Glomerular endothelial cell (primary cell): ENCODE results near the gene EEF1A1. TPM values are rescaled to one million over a fixed set of nuclear protein-coding genes. Genes with fewer than 3 reads are reported as not detected.
"Not testable (repeated sequence)": the region's sequence is repeated elsewhere in the genome, so short reads cannot be mapped to it uniquely, and the experiment has no call there.

Experiments
- DNase-seq: peaks from one replicate; pipeline ENCODE4 v3.0.0-alpha.2; 2011; ENCODE audit warnings: low read depth, low spot score; ENCODE audit errors: extremely low read depth
- total RNA-seq: library from RNA; depleted of rRNA; stranded (reverse); fragments of >200 nt; gene quantifications from 2 replicates; pipeline ENCODE4 v1.2.3, GENCODE V29; 2015

EEF1A1 gene
- total RNA-seq, 1 donor from 2014 or later: 7,387 TPM

GRCh38 chr6:73538116-73538779, 17.4 kb upstream of the EEF1A1 start:
- DNase-seq: no peak

- DNase-seq: no peak
Measured at GRCh38 chr6:73537677-73538076, 16.8 kb upstream of the EEF1A1 start.

GRCh38 chr6:73534628-73535027, 13.8 kb upstream of the EEF1A1 start:
- no peak for DNase-seq

- DNase-seq: no peak
Measured at GRCh38 chr6:73532293-73532692, 11.5 kb upstream of the EEF1A1 start.

GRCh38 chr6:73528897-73529296, 8.1 kb upstream of the EEF1A1 start:
- DNase-seq: no peak

- DNase-seq: no peak
Measured at GRCh38 chr6:73525546-73526330, 4.9 kb upstream of the EEF1A1 start.

GRCh38 chr6:73523434-73524123, 2.7 kb upstream of the EEF1A1 start:
- no peak for DNase-seq

GRCh38 chr6:73521351-73521985, 636 bp upstream of the EEF1A1 start:
- no peak for DNase-seq

- no peak for DNase-seq
Measured at GRCh38 chr6:73519926-73520687, 725 bp downstream of the EEF1A1 start.

- DNase-seq: not testable (repeated sequence)
Measured at GRCh38 chr6:73518982-73519881, 1.6 kb downstream of the EEF1A1 start.

- DNase-seq: not testable (repeated sequence)
Measured at GRCh38 chr6:73518100-73518981, 2.5 kb downstream of the EEF1A1 start.

GRCh38 chr6:73516514-73517489, 4.0 kb downstream of the EEF1A1 start:
- DNase-seq: no peak

GRCh38 chr6:73515204-73515655, 5.6 kb downstream of the EEF1A1 start:
- DNase-seq: no peak

GRCh38 chr6:73514746-73515110, 6.1 kb downstream of the EEF1A1 start:
- DNase-seq: no peak

GRCh38 chr6:73513496-73513854, 7.4 kb downstream of the EEF1A1 start:
- DNase-seq: no peak

- DNase-seq: no peak
Measured at GRCh38 chr6:73511796-73512195, 9.0 kb downstream of the EEF1A1 start.

GRCh38 chr6:73509851-73510250, 11.0 kb downstream of the EEF1A1 start:
- DNase-seq: no peak
